PC-3 (cell line): Measurements from ENCODE around the gene VGF. TPM values are rescaled to one million over a fixed set of nuclear protein-coding genes. Genes with fewer than 3 reads are reported as not detected.

Experiments used
- ATAC-seq: fragments of 200-7000 bp; cut with Tn5 transposase; 2 replicates; pipeline ENCODE4 v1.9.1; 2020; ENCODE audit warnings: mild to moderate bottlenecking, moderate library complexity
- BruUV-seq: library from RNA; stranded (reverse); fragments of 400-500 nt; replicated peaks from 2 replicates; lab custom pipeline; 2021; lab: Mats Ljungman, UMichigan
- CTCF ChIA-PET: fragments of 300-600 bp; sonication (Branson Sonifier 250); formaldehyde crosslinking; loops from one replicate; lab custom pipeline; 2022; ENCODE audit warnings: antibody characterized with exemption; lab: Charles Lee
- POLR2A ChIA-PET: fragments of 300-600 bp; sonication (Branson Sonifier 250); formaldehyde crosslinking; loops from one replicate; lab custom pipeline; 2022; ENCODE audit warnings: antibody characterized with exemption; ENCODE audit not compliant: unreplicated experiment; lab: Charles Lee
- DNase-seq: peaks from one replicate; pipeline ENCODE4 v3.0.0-alpha.2; 2015
- H2AFZ ChIP-seq: fragments of 300-600 bp; sonication (generic); 2 replicates; pipeline ENCODE4 v1.6.0; 2016; ENCODE audit warnings: antibody characterized with exemption, low read length
- H3F3A ChIP-seq: fragments of 300-600 bp; sonication (generic); one replicate; pipeline ENCODE4 v1.6.0; 2017; ENCODE audit warnings: antibody characterized with exemption, low read length, control low read depth, mild to moderate bottlenecking; ENCODE audit not compliant: unreplicated experiment
- H3K27ac ChIP-seq: fragments of 300-600 bp; sonication (generic); 2 replicates; pipeline ENCODE4 v1.5.1; 2016; ENCODE audit warnings: mild to moderate bottlenecking, low read length
- H3K27me3 ChIP-seq: fragments of 300-600 bp; sonication (generic); 2 replicates; pipeline ENCODE4 v1.6.1; 2016; ENCODE audit warnings: low read length, mixed read lengths
- H3K36me3 ChIP-seq: fragments of 300-600 bp; sonication (generic); 2 replicates; pipeline ENCODE4 v1.6.1; 2016; ENCODE audit warnings: low read depth, mixed run types, low read length, mixed read lengths
- H3K4me1 ChIP-seq: fragments of 300-600 bp; sonication (generic); 2 replicates; pipeline ENCODE4 v1.5.1; 2016; ENCODE audit warnings: low read length; ENCODE audit not compliant: insufficient read depth
- H3K4me2 ChIP-seq: fragments of 300-600 bp; sonication (generic); 2 replicates; pipeline ENCODE4 v1.6.0; 2016; ENCODE audit warnings: low read length
- H3K4me3 ChIP-seq: fragments of 300-600 bp; sonication (generic); 2 replicates; pipeline ENCODE4 v1.5.1; 2016; ENCODE audit warnings: mild to moderate bottlenecking, low read length, mixed read lengths
- H3K79me2 ChIP-seq: fragments of 300-600 bp; sonication (generic); 2 replicates; pipeline ENCODE4 v1.6.1; 2017; ENCODE audit warnings: low read length, mixed read lengths
- H3K9ac ChIP-seq: fragments of 300-600 bp; sonication (generic); 2 replicates; pipeline ENCODE4 v1.6.0; 2016; ENCODE audit warnings: mild to moderate bottlenecking, low read length
- H3K9me2 ChIP-seq: fragments of 300-600 bp; sonication (generic); replicated peaks from 2 replicates; pipeline ENCODE4 v1.6.1; 2016; ENCODE audit warnings: mixed run types, low read length, mixed read lengths
- H3K9me3 ChIP-seq: fragments of 300-600 bp; sonication (generic); 2 replicates; pipeline ENCODE4 v1.6.1; 2016; ENCODE audit warnings: low read length, mixed read lengths
- H4K20me1 ChIP-seq: fragments of 300-600 bp; sonication (generic); 2 replicates; pipeline ENCODE4 v1.6.1; 2016; ENCODE audit warnings: low read length, mixed read lengths
- CTCF ChIP-seq: fragments of 300-600 bp; sonication (generic); conservative IDR thresholded peaks from 2 replicates; pipeline ENCODE4 v1.5.1; 2017; ENCODE audit warnings: antibody characterized with exemption, low read depth, mild to moderate bottlenecking, low read length
- EZH2 ChIP-seq: fragments of 300-600 bp; sonication (generic); IDR thresholded peaks from one replicate; pipeline ENCODE4 v1.6.1; 2017; ENCODE audit warnings: antibody characterized with exemption, mild to moderate bottlenecking, low read length; ENCODE audit not compliant: unreplicated experiment
- EZH2phosphoT487 ChIP-seq: fragments of 300-600 bp; sonication (generic); IDR thresholded peaks from 2 replicates; pipeline ENCODE4 v1.6.1; 2018; ENCODE audit warnings: mild to moderate bottlenecking, antibody characterized with exemption, low read length, borderline replicate concordance
- intact Hi-C: fragments of 100-400 bp; cut with micrococcal nuclease; formaldehyde crosslinking; loops from 2 replicates; pipeline ENCODE4 v1.9.0; 2023
- total RNA-seq: library from RNA; depleted of rRNA; stranded (reverse); fragments of >200 nt; gene quantifications from 2 replicates; pipeline ENCODE4 v1.2.3, GENCODE V29; 2014

VGF gene
- total RNA-seq, 1 experiment from 2014 or later, result 1.6 TPM

DNA sequence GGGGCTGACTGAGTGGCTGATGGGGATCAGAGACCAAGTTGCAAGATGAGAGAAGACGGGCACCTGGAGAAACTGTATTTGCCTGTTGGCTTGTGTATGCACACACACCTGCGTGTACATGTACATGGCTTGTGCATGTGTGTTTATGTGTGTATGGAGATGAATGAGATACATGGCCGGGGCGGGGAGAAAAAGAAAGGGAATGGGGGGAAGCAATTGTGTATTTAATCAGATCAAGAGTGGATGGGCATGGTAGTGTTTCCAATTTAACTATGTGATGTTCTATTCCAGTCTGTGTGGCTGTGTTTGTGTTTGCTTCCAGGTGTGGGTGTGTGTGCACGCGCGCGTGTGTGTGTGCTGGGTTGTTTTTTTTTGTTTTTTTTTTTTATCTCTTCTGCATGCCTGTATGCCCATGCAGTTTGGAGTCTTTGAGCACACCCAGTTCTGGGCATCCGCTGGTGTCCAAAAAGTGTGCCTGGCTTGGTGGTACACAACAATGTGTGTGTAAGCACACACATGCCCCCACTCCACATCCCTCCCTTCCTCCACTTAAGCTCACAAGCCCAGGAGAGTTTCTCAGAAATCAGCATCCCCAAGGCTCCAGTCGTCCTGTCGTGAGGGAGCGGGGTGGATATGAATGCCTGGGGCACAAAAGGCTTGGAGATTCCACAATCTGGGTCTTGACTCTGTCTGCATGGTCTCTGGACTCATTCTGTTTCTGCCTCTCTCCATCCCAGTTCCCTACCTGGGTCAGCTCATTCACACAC is 2.5 kb upstream of the VGF start:
- Histone ChIP-seq H3K27ac (no peak overlapping the region), H3K4me1 (peaks cover 44% of the 10 kb centered on the region), H2AFZ (no peak overlapping the region), H3K4me2 (no peak overlapping the region), H3K9me2 (no peaks in the 10 kb centered on the region), H4K20me1 (no peaks in the 10 kb centered on the region), H3K9me3 (no peaks in the 10 kb centered on the region), H3K79me2 (no peaks in the 10 kb centered on the region), H3K9ac (no peak overlapping the region), H3K4me3 (no peak overlapping the region), H3K27me3 (peaks cover 58% of the 10 kb centered on the region), H3K36me3 (no peaks in the 10 kb centered on the region), H3F3A (no peaks in the 10 kb centered on the region)
- CTCF ChIA-PET, result interaction anchor here (0.6 kb wide), 1 partner anchor 11 kb away, joined by 3 read pairs; no protein-coding TSS in a partner anchor
- ATAC-seq (no peak), DNase-seq (no peak)
- POLR2A ChIA-PET, result no interaction called here
- TF ChIP-seq CTCF (no peak), EZH2 (no peak), EZH2phosphoT487 (no peak)
- BruUV-seq, result no TSS peak
- intact Hi-C loops, result no loop called here

GRCh38 chr7:101166909-101167644 is 1.7 kb upstream of the VGF start:
- ATAC-seq, result no peak
- H3K27ac ChIP-seq, result no peak overlapping the region
- H2AFZ ChIP-seq, result no peak overlapping the region
- POLR2A ChIA-PET, result no interaction called here
- H3K27me3 ChIP-seq, result peaks cover 50% of the 10 kb centered on the region
- intact Hi-C loops, result no loop called here
- H3K9ac ChIP-seq, result no peak overlapping the region
- no peaks in the 10 kb centered on the region for H3K9me3 ChIP-seq
- CTCF ChIA-PET, result no interaction called here
- no peaks in the 10 kb centered on the region for H3K79me2 ChIP-seq
- no peaks in the 10 kb centered on the region for H3K9me2 ChIP-seq
- no peak overlapping the region for H3K4me3 ChIP-seq
- H3K4me2 ChIP-seq, result no peak overlapping the region
- H3K36me3 ChIP-seq, result no peaks in the 10 kb centered on the region
- H3F3A ChIP-seq, result no peaks in the 10 kb centered on the region
- no TSS peak for BruUV-seq
- TF ChIP-seq CTCF (no peak), EZH2phosphoT487 (no peak), EZH2 (no peak)
- peaks cover 44% of the 10 kb centered on the region for H3K4me1 ChIP-seq
- no peaks in the 10 kb centered on the region for H4K20me1 ChIP-seq
- DNase-seq, result no peak

DNA sequence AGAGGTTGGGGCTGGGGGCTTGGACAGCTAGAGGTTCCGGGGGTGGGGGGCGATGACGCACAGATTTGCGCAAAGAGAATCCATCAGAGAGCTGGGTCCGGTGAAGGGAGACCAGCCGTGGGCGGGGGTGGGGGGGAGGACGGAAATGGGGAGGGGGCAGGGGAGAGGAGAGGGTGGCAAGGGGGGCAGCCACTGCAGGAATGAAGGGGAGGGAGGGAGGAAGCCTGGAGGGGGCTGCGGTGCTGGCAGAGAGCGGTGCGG is 1.2 kb upstream of the VGF start:
- H3K4me1 ChIP-seq, result peaks cover 46% of the 10 kb centered on the region
- peaks cover 45% of the 10 kb centered on the region for H3K27me3 ChIP-seq
- no peak overlapping the region for H2AFZ ChIP-seq
- H3K9ac ChIP-seq, result no peak overlapping the region
- POLR2A ChIA-PET, result no interaction called here
- H3K27ac ChIP-seq, result no peak overlapping the region
- no peaks in the 10 kb centered on the region for H3K9me3 ChIP-seq
- intact Hi-C loops, result no loop called here
- H4K20me1 ChIP-seq, result no peaks in the 10 kb centered on the region
- H3K36me3 ChIP-seq, result no peaks in the 10 kb centered on the region
- H3K9me2 ChIP-seq, result no peaks in the 10 kb centered on the region
- DNase-seq, result no peak
- CTCF ChIA-PET, result no interaction called here
- BruUV-seq, result no TSS peak
- no peak for ATAC-seq
- no peaks in the 10 kb centered on the region for H3F3A ChIP-seq
- H3K4me3 ChIP-seq, result no peak overlapping the region
- no peak overlapping the region for H3K4me2 ChIP-seq
- TF ChIP-seq EZH2, result no peak
- no peaks in the 10 kb centered on the region for H3K79me2 ChIP-seq
